ENCODE data around the gene OCIAD1. TPM values are rescaled to one million over a fixed set of nuclear protein-coding genes. Genes with fewer than 3 reads are reported as not detected.

OCIAD1 gene
- total and polyA plus RNA-seq, 2 of the 13 experiments (the other 11 are each of a cell fraction or from before 2014, with no cell fraction given), result 67.3 to 74.9 TPM

DNA sequence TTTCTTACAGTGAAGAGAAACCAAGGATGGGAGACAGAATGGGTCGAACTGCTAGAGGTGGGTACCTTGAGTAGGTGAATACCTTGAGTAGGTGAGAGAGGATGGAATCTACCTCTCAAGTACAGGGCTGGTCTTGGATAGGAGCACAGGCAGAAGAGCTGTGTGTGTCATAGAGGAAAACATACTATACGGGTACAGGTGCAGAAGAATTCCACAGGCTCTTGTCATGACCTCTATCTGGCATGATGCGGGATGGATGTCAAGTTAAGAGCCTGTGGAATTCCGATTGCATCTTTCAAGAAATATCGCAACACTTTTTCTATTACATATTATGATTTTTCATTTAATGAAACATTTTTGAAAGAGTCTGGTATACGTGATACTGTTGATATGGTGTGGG, 18.0 kb upstream of the OCIAD1 start:
- in situ Hi-C loops (cut with HindIII; ENCODE audit: extremely low pct_ligation_motif_present, low pct_unique_long_range_greater_than_20kb) (no loop called here), intact Hi-C loops (cut with micrococcal nuclease; ENCODE audit: unreplicated experiment) (no loop called here)
- Histone ChIP-seq H4K20me1 (ENCODE audit: insufficient read depth, low read length) (no peaks in the 10 kb centered on the region), H3K27me3 (ENCODE audit: control insufficient read depth in 1 of 2, insufficient read depth in 2 of 2, low read length in 2 of 2) (no peaks in the 10 kb centered on the region; a peak in 1 of 5 replicates), H3K79me2 (ENCODE audit: insufficient read depth, low read length) (no peaks in the 10 kb centered on the region), H3K9ac (ENCODE audit: insufficient read depth, low read depth, low read length) (no peak overlapping the region), H2AFZ (ENCODE audit: low read length) (no peak overlapping the region), H3K9me3 (ENCODE audit: low read length) (no peaks in the 10 kb centered on the region), H3K4me3 (replicated peaks in 1 of 3; ENCODE audit: insufficient read depth in 1 of 3, low read depth in 2 of 3, low read length in 3 of 3) (no peak overlapping the region), H3K27ac (ENCODE audit: extremely low read length, insufficient read depth, low read length) (no peak overlapping the region), H3K36me3 (replicated peaks in 1 of 2; ENCODE audit: control insufficient read depth in 1 of 2, insufficient read depth in 2 of 2, low read length in 2 of 2) (no peaks in the 10 kb centered on the region), H3K4me1 (ENCODE audit: insufficient read depth, low read length) (no peaks in the 10 kb centered on the region), H3K4me2 (ENCODE audit: low read depth, low read length) (no peak overlapping the region)
- TF ChIP-seq STAT5B (CRISPR knock-in tag; IDR thresholded peaks at IDR 0.05), result no peak
- TF ChIP-seq MED1 (CRISPR knock-in tag; IDR thresholded peaks at IDR 0.05), result no peak
- TF ChIP-seq, protein P1, sequence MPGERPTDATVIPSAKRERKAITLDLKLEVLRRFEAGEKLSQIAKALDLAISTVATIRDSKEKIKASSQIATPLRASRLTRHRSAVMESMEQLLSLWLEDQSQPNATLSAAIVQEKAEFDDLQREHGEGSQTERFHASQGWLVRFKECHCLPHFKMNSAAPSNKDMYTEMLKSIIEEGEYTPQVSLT (CRISPR knock-in tag; IDR thresholded peaks at IDR 0.05; ENCODE audit: borderline replicate concordance, low read depth), result no peak
- no peak for TF ChIP-seq THYN1 (CRISPR knock-in tag; IDR thresholded peaks at IDR 0.05; ENCODE audit: borderline replicate concordance, low read depth)
- no peak for TF ChIP-seq ZNF468 (CRISPR knock-in tag; IDR thresholded peaks at IDR 0.05)
- no peak for TF ChIP-seq PAWR (CRISPR knock-in tag; IDR thresholded peaks at IDR 0.05; ENCODE audit: borderline replicate concordance)
- no peak for TF ChIP-seq TAF1 (CRISPR knock-in tag; IDR thresholded peaks at IDR 0.05)
- no peak for TF ChIP-seq ZNF460 (CRISPR knock-in tag; IDR thresholded peaks at IDR 0.05; ENCODE audit: borderline replicate concordance)
- TF ChIP-seq, protein P2, sequence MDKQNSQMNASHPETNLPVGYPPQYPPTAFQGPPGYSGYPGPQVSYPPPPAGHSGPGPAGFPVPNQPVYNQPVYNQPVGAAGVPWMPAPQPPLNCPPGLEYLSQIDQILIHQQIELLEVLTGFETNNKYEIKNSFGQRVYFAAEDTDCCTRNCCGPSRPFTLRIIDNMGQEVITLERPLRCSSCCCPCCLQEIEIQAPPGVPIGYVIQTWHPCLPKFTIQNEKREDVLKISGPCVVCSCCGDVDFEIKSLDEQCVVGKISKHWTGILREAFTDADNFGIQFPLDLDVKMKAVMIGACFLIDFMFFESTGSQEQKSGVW (CRISPR knock-in tag; IDR thresholded peaks at IDR 0.05; ENCODE audit: borderline replicate concordance), result no peak
- no peak for TF ChIP-seq TCF7 (IDR thresholded peaks at IDR 0.05; ENCODE audit: low read depth)
- TF ChIP-seq ZSCAN21 (CRISPR knock-in tag; IDR thresholded peaks at IDR 0.05; ENCODE audit: borderline replicate concordance), result no peak
- TF ChIP-seq ZNF589 (CRISPR knock-in tag; conservative IDR thresholded peaks at IDR 0.05), result no peak
- TF ChIP-seq NR2C2 (CRISPR knock-in tag; IDR thresholded peaks at IDR 0.05; ENCODE audit: borderline replicate concordance), result no peak
- no peak for TF ChIP-seq KLF15 (CRISPR knock-in tag; IDR thresholded peaks at IDR 0.05; ENCODE audit: borderline replicate concordance)
- TF ChIP-seq IRF2 (CRISPR knock-in tag; IDR thresholded peaks at IDR 0.05), result no peak
- TF ChIP-seq SPEN (CRISPR knock-in tag; IDR thresholded peaks at IDR 0.05; ENCODE audit: low read depth), result no peak
- ATAC-seq (no peak), FAIRE-seq (no peak), DNase-seq (ENCODE audit: low spot score) (no peak)
- 48% methylated on average over 6 of the region's 6 CpGs for WGBS (ENCODE audit: low lambda C conversion rate)
- CTCF ChIA-PET (ENCODE audit: low intra/inter-chr PET ratio, low total read pairs), result no interaction called here
- POLR2A ChIA-PET, result no interaction called here
- BruUV-seq (replicated peaks), result no TSS peak
